Vagina (tissue), 2 donors: Measurements from ENCODE around the gene PRDM2. TPM values are rescaled to one million over a fixed set of nuclear protein-coding genes. Genes with fewer than 3 reads are reported as not detected.

Source experiments
- DNase-seq, 2 donors: peaks; one replicate each; pipeline ENCODE4 v3.0.0-alpha.2; 2017; ENCODE audit errors: extremely low spot score in 2 of 2
- H3K27ac ChIP-seq: fragments of 200-600 bp; sonication (generic); one replicate; pipeline ENCODE4 v1.5.1; 2019
- H3K27me3 ChIP-seq: fragments of 200-600 bp; sonication (generic); one replicate; pipeline ENCODE4 v1.5.1; 2019
- H3K36me3 ChIP-seq, 2 donors: fragments of 200-600 bp; sonication (generic); one replicate each; pipeline ENCODE4 v1.5.1; 2017 to 2019
- H3K4me1 ChIP-seq: fragments of 200-600 bp; sonication (generic); one replicate; pipeline ENCODE4 v1.5.1; 2019
- H3K4me3 ChIP-seq, 2 donors: fragments of 200-600 bp; sonication (generic); 1 replicate in 1 of 2; 2 replicates in 1 of 2; pipeline ENCODE4 v1.5.1; 2016 to 2019
- H3K9me3 ChIP-seq: fragments of 200-600 bp; sonication (generic); one replicate; pipeline ENCODE4 v1.5.1; 2019
- CTCF ChIP-seq, 3 experiments: fragments of 450-650 bp in 2 of 3; fragments of 200-600 bp in 1 of 3; sonication (generic) in 1 of 3; IDR thresholded peaks; one replicate each; pipeline ENCODE4 v1.5.1; 2017 to 2019; ENCODE audit warnings: antibody characterized with exemption in 3 of 3, mild to moderate bottlenecking in 2 of 3, moderate library complexity in 2 of 3
- POLR2A ChIP-seq, 2 donors: fragments of 450-650 bp; IDR thresholded peaks; one replicate each; pipeline ENCODE4 v1.6.1; 2017; ENCODE audit warnings: antibody characterized with exemption in 2 of 2, mild to moderate bottlenecking in 2 of 2, moderate library complexity in 2 of 2
- POLR2AphosphoS5 ChIP-seq, 2 donors: sonication (generic); formaldehyde crosslinking; IDR thresholded peaks; one replicate each; pipeline ENCODE4 v1.9.0; 2017; ENCODE audit warnings: antibody characterized with exemption in 2 of 2, mild to moderate bottlenecking in 2 of 2, low read depth in 1 of 2; ENCODE audit not compliant: insufficient read depth in 1 of 2
- intact Hi-C: fragments of 100-400 bp; cut with DNase I; formaldehyde crosslinking; loops from one replicate; pipeline ENCODE4 v1.15.1; 2023
- total RNA-seq: library from RNA; depleted of rRNA; stranded (reverse); fragments of >200 nt; gene quantifications from one replicate; pipeline ENCODE4 v1.2.3, GENCODE V29; 2016

Gene PRDM2
- total RNA-seq, 1 donor from 2014 or later = 56.2 TPM

- peaks cover 0 to 16% of the 10 kb centered on the region in 2 donors for H3K36me3 ChIP-seq
- peak overlapping the region; percentile 70 for H3K27ac ChIP-seq
- no peak for DNase-seq
- intact Hi-C loops = no loop called here
- H3K27me3 ChIP-seq = no peaks in the 10 kb centered on the region
- no peaks in the 10 kb centered on the region for H3K9me3 ChIP-seq
- H3K4me3 ChIP-seq = no peak overlapping the region
- peaks cover 55% of the 10 kb centered on the region for H3K4me1 ChIP-seq
- TF ChIP-seq POLR2AphosphoS5 (IDR thresholded peaks at IDR 0.05; ENCODE audit: insufficient read depth in 1 of 2, low read depth in 1 of 2) = no peak
These were observed 83.6 kb downstream of the PRDM2 start for GRCh38 chr1:13783551-13783950.

GRCh38 chr1:13784971-13785370 is 85.0 kb downstream of the PRDM2 start:
- Histone ChIP-seq H3K27me3 (no peaks in the 10 kb centered on the region), H3K4me1 (peaks cover 54% of the 10 kb centered on the region), H3K27ac (peak overlapping the region; percentile 58)

GRCh38 chr1:13786541-13786940 is 86.6 kb downstream of the PRDM2 start:
- Histone ChIP-seq H3K36me3 (peaks cover 0 to 7% of the 10 kb centered on the region in 2 donors), H3K27me3 (no peaks in the 10 kb centered on the region), H3K4me1 (peaks cover 48% of the 10 kb centered on the region), H3K4me3 (no peak overlapping the region), H3K9me3 (no peaks in the 10 kb centered on the region), H3K27ac (no peak overlapping the region)
- peak in 1 of 2 donors; percentile 58 for DNase-seq
- intact Hi-C loops = no loop called here
- TF ChIP-seq POLR2AphosphoS5 (IDR thresholded peaks at IDR 0.05; ENCODE audit: insufficient read depth in 1 of 2, low read depth in 1 of 2) = no peak
- TF ChIP-seq POLR2A (IDR thresholded peaks at IDR 0.05) = no peak
- no peak for TF ChIP-seq CTCF (IDR thresholded peaks at IDR 0.05)

More at GRCh38 chr1:13784971-13785370, 85.0 kb downstream of the PRDM2 start:
- TF ChIP-seq POLR2A (IDR thresholded peaks at IDR 0.05) (no peak), POLR2AphosphoS5 (IDR thresholded peaks at IDR 0.05; ENCODE audit: insufficient read depth in 1 of 2, low read depth in 1 of 2) (no peak), CTCF (IDR thresholded peaks at IDR 0.05) (no peak)
- H3K9me3 ChIP-seq = no peaks in the 10 kb centered on the region
- intact Hi-C loops = no loop called here
- H3K4me3 ChIP-seq = no peak overlapping the region
- peaks cover 0 to 13% of the 10 kb centered on the region in 2 donors for H3K36me3 ChIP-seq
- no peak for DNase-seq

GRCh38 chr1:13788795-13789194 is 88.8 kb downstream of the PRDM2 start:
- no peak overlapping the region for H3K4me3 ChIP-seq
- H3K27me3 ChIP-seq = no peaks in the 10 kb centered on the region
- intact Hi-C loops = no loop called here
- H3K36me3 ChIP-seq = peaks cover 0 to 7% of the 10 kb centered on the region in 2 donors
- H3K27ac ChIP-seq = no peak overlapping the region
- TF ChIP-seq CTCF (IDR thresholded peaks at IDR 0.05) = no peak
- TF ChIP-seq POLR2AphosphoS5 (IDR thresholded peaks at IDR 0.05; ENCODE audit: insufficient read depth in 1 of 2, low read depth in 1 of 2) = no peak
- no peak for TF ChIP-seq POLR2A (IDR thresholded peaks at IDR 0.05)
- H3K4me1 ChIP-seq = peaks cover 44% of the 10 kb centered on the region
- no peak for DNase-seq
- H3K9me3 ChIP-seq = no peaks in the 10 kb centered on the region

GRCh38 chr1:13790290-13791030 is 90.5 kb downstream of the PRDM2 start:
- intact Hi-C loops = no loop called here
- TF ChIP-seq POLR2A (IDR thresholded peaks at IDR 0.05) (no peak), POLR2AphosphoS5 (IDR thresholded peaks at IDR 0.05; ENCODE audit: insufficient read depth in 1 of 2, low read depth in 1 of 2) (no peak), CTCF (IDR thresholded peaks at IDR 0.05) (no peak)

More at GRCh38 chr1:13790290-13791030, 90.5 kb downstream of the PRDM2 start:
- peaks cover 0 to 7% of the 10 kb centered on the region in 2 donors for H3K36me3 ChIP-seq
- peaks cover 27% of the 10 kb centered on the region for H3K4me1 ChIP-seq
- H3K27ac ChIP-seq = no peak overlapping the region
- H3K27me3 ChIP-seq = no peaks in the 10 kb centered on the region
- no peak overlapping the region for H3K4me3 ChIP-seq
- DNase-seq = no peak
- H3K9me3 ChIP-seq = no peaks in the 10 kb centered on the region
